HG02970 (cell line): ENCODE data around the gene ENPP6.

Experiments used
- ATAC-seq: cut with Tn5 transposase; IDR thresholded peaks from one replicate; pipeline ENCODE4 v1.9.1; 2021; ENCODE audit warnings: mild to moderate bottlenecking, moderate library complexity, moderate number of reproducible peaks; ENCODE audit not compliant: unreplicated experiment, low FRiP score

ENPP6 gene

GRCh38 chr4:184111233-184111832, 106.3 kb downstream of the ENPP6 start:
- ATAC-seq: no peak

DNA sequence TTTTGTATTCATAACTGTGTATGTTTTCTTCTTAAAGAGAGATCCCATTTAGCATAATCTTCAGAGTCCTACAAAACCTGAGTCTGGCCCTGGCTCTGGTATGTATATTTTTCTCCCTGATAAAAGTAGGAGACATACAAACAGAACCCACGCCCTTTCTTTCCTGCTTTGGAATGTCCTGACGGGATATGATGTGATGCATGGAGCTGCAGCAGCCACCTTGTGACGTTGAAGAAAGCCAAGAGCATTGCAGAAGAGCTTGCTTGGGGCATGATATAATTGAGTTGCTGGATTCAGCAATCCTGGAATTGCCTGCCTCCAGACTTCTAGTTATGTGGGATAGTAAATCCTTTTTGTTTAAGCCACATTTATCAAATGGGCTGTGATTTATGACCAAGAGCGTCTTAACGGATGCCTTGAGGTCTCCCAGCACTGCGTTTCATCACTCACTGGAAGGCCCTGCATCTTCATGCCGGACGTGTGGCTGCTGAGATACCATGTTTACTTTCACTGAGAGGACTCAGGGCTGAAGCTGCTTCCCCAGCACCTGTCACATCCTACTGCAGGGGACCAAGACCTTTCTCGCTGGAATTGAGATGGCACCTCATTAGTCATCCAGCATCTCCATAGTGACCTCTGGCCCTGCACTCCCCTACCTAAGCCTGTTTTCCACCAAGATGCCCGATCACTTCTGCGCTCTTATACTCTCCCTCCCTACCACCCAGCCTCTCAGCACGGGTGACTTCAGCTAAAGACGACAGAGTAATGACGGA, 107.0 kb downstream of the ENPP6 start:
- no peak for ATAC-seq

DNA sequence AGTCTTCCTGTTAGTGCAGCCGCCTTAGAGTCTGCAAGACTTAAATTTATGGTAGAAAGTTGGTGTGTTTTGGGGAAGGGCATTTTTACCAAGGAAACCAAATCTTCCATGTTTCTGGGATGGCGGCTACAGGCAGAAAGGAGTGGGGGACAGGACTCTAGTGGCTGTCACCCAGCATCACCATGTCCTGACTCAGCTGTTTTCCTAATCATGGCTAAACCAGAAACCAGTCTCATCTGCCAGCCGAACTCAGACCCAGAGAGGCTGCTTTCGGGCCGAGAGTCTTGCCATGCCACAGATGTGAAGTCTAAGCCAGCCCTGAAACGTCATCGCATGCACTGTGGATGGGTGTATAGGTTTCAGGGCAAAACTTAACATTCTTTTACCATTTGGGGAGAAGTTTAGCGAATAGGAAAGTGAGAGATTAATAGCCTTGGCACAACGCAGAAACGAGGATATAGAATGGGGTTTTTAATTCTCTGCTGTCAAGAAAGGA, 109.6 kb downstream of the ENPP6 start:
- no peak for ATAC-seq

- no peak for ATAC-seq
Observed at GRCh38 chr4:184104419-184105101, 113.1 kb downstream of the ENPP6 start.

DNA sequence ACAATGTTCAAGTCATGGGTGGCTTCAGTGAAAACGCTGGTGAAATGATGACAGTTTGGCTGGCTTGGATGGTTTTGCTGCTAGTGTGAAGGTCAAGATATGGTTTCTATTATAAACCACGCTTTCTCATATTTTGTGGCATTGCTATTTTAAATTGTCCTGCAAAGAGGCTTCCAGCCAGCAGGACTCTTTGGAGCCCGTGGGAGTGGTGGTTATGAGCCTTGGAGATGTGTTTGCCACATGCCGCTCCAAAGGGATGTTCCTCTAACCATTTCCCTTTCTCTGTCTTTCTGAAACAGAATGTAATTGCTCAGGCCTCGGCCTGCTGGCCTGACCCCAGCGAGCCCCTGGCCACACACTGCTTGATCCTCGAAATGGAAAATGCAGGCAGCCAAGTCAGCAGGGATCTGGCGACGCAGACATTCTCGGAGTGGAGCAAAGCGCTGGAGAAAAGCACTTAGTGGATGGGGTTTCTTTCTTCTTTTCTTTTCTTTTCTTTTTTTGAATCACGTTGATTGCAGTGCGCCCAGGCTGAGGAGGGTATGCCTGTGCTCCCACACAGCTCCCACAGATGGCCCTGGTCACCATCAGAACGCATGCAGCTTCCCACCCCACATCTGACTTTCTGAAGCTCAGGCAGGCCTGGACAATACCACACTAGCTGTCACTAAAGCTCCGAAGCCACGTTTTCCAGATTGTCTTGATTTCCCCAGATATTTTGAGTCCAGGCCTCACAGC, 114.0 kb downstream of the ENPP6 start:
- no peak for ATAC-seq

DNA sequence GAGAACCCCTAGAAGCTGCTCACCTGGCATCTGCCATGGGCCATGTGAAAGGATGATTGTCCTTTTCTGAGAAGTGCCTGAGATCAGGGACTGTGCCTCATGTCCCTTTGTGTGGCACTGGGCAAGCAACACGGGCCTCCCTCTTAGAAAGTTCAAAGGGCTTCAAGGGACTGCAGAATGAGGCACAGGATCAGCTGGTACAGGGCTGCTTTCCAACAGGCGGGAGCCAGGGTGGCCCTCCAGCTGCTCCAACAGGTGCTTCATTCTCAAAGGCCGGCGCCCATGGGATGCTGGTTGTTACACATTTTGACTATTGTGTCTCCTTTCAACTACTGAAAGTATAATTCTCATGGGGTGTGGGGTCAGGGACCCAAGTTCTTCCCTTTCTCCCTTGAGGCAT, 114.7 kb downstream of the ENPP6 start:
- ATAC-seq: no peak

DNA sequence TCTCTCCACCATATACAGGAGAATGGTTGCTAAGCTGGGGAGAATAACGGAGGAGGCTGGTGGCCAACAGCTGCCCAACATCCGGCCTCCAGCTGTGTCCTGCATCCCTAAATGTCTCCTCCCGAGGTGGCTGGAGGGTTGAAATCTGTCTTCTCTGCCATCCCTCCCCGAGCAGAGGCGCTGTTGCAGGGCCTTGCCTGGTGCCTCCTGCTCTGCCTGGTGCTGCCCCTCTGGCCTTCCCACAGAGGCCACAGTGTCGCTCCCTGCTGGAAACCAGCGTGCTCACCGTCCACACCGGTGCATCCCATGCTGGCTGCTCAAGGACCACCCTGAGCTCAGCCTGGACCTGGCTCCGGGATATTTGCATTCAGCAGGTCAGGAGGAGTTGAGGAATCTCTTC, 115.2 kb downstream of the ENPP6 start:
- no peak for ATAC-seq

GRCh38 chr4:184101711-184102110, 116.0 kb downstream of the ENPP6 start:
- no peak for ATAC-seq

DNA sequence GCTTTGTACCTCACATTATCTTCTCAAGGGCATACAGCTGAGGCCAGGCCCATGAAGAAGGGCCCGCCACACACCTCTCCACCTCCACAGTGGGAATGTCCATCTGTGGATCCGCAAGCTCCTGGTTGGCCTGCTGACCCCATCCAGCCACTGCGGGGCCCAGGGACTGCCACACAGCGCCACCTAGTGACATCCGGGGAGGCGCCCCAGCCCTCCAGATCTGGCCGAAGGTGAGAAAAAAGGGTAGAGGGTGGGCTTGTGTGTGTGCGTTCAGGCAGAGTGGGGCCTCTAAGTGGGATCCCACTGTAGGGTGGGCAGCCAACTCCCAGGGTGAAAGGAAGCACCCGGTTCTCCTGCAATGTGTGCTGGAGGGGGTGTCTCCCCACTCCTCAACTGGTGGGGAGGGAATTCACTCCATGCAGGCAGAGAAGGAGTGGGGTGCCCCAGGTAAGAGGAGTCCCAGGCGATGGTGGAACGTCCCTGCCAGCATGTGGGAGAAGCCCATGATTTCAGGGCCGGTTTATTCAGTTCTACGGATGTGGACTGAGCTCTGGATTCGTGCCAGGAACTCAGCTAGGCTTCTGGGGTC, 117.3 kb downstream of the ENPP6 start:
- ATAC-seq: no peak

GRCh38 chr4:184099535-184099966, 118.1 kb downstream of the ENPP6 start:
- no peak for ATAC-seq

DNA sequence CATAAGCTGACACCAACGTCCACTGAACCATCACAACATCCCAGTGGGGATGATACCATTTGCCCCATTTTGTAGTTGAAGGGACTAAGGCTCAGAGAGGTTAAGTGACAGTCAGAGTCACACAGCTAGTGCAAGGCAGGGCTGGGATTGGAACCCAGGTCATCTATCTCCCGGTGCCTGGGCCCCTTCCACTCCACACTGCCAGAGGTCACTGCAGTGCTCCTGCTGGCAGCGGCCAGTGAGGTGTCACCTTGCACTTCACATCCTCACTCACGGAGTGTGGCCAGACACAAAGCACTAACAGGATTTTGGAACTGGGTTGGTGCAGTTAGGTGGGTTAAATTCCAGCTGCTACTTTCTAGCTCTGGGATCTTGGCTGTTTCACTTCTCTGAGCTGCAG, 118.7 kb downstream of the ENPP6 start:
- ATAC-seq: no peak

GRCh38 chr4:184097815-184098214, 119.9 kb downstream of the ENPP6 start:
- no peak for ATAC-seq

- no peak for ATAC-seq
Observed at GRCh38 chr4:184097241-184097605, 120.5 kb downstream of the ENPP6 start.

DNA sequence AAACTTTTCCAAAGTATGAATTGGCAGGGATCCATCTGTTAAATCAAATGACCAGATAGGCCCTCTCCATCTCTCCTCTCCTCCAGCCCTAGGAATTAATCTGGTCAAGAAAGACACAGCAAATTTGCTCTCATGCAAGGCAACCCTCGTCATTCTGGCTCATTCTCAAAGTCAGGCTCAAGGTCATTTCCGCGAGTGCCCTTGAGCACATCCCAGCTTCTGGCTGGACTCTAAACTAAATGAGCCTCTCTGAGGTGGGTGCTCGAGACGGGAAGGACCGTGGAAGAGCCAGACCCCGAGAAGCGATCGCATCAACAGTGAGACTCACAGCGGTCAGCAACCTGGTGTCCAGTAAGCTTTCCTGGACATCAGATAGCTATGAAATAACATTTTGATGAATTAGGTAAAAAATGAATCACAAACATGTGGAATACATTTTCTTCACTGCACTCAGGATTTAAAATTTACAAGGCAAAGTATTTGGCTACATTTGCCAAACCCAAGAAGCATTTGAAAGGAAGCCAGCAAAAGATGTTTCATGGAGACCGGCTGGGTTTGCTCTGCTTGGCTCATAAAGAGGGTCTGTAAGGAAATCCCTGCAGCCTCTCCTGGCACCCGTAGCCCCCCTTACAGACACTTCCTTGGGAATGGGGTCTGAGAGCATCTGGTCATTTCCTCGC, 121.0 kb downstream of the ENPP6 start:
- ATAC-seq: no peak

DNA sequence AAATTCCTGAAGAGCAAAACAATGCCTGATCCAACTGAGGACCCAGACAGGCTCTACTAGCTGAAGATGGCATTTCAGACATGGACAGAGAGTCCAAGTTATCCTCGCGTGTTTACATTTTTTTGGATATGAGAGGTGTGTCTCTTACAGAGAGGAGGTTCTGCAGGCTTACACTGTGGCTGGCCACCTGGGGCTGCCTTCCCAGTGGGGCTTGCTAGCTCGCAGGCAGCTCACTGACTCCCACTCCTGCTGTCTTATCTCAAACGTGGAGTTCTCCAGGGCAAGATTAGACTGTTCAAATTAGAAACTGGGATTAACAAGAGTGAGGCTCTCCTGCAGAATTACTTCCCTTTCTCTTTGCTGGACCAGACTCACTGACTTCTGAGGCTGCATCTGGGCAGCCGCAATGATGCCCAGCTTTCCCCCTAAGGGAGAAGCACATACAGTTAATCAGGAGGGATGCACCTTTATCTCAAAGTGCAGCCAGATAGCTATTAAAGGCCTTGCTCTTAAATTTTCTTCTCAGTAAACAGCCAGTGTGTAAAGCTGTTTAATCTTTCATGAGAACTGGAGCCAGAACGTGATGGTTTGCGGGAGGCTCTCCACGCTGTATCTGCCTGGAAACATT, 123.0 kb downstream of the ENPP6 start:
- ATAC-seq: no peak

- no peak for ATAC-seq
Observed at GRCh38 chr4:184091986-184092385, 125.7 kb downstream of the ENPP6 start.

DNA sequence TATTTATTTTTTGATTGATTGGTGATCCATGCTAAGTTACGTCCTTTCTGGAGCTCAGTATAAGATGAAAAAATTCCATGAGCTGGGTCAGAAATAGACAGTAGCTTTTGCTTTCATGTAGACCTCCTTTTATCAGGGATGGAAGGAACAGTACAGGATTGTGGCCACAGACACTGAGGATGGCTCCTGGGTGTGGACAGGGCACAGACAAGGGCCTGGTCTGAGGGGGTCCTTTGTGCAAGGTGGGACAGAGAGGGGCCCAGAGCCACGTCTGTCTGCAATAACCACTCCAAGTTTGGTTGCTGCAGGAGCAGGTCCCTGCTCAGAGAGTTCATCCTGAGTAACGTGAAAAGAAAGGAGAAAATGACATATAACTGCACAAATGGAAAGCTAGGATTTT, 127.1 kb downstream of the ENPP6 start:
- ATAC-seq: no peak

GRCh38 chr4:184080674-184081073, 137.0 kb downstream of the ENPP6 start:
- no peak for ATAC-seq

DNA sequence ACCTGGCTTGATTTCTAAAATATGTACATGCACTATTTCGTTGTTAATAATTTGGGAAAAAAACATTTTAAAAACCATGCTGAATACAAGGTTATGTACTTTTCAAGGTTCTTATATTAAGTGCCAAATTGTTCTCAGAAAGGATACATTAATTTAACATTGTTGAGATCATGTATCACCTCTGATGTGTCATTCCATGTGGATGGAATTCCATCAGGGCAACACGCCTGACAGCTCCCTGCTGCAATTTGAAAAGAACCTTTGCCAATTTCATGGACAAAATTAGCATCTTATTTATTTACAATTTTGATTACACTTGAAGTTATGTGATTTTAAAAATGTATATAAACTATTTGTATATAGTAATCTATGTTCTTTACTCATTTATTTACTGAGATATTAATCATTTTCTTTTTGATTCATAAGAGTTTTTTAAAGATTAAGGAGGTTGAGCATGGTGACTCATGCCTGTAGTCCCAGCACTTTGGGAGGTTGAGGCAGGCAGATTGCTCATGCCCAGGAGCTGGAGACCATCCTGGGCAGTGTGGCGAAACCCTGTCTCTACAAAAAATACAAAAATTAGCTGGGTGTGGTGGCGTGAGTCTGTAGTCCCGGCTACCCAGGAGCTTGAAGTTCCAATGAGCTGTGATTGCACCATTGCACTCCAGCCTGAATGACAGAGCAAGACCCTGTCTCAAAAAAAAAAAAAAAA, 142.8 kb downstream of the ENPP6 start:
- ATAC-seq: no peak
